Skin of body (tissue), 2 donors: ENCODE data around the gene SUSD2. TPM values are rescaled to one million over a fixed set of nuclear protein-coding genes. Genes with fewer than 3 reads are reported as not detected.
A peak's percentile ranks its signal among the peaks of the same experiment; 100 is the strongest.
"Not testable (repeated sequence)": the region's sequence is repeated elsewhere in the genome, so short reads cannot be mapped to it uniquely, and the experiment has no call there.

Source experiments
- DNase-seq: peaks from one replicate; lab custom pipeline; 2025; lab: John Stamatoyannopoulos, UW
- total RNA-seq: library from RNA; depleted of rRNA; stranded (reverse); fragments of >200 nt; gene quantifications from one replicate; pipeline ENCODE4 v1.2.3, GENCODE V29; 2014

SUSD2 gene
- total RNA-seq, 1 donor from 2014 or later = 0.99 TPM

GRCh38 chr22:24188705-24189248 is 7.5 kb downstream of the SUSD2 start:
- no peak for DNase-seq

- DNase-seq = no peak
Observed at GRCh38 chr22:24189249-24190158, 8.2 kb downstream of the SUSD2 start.

GRCh38 chr22:24190159-24190540 is 8.9 kb downstream of the SUSD2 start:
- no peak for DNase-seq

- no peak for DNase-seq
Observed at GRCh38 chr22:24190596-24191208, 9.4 kb downstream of the SUSD2 start.

GRCh38 chr22:24191381-24191841 is 10.1 kb downstream of the SUSD2 start:
- no peak for DNase-seq

- no peak for DNase-seq
Observed at GRCh38 chr22:24191893-24192292, 10.6 kb downstream of the SUSD2 start.

GRCh38 chr22:24198682-24199052 is 17.4 kb downstream of the SUSD2 start:
- no peak for DNase-seq

GRCh38 chr22:24200619-24201212 is 19.4 kb downstream of the SUSD2 start:
- no peak for DNase-seq

GRCh38 chr22:24201681-24202614 is 20.7 kb downstream of the SUSD2 start:
- no peak for DNase-seq

GRCh38 chr22:24203856-24204255 is 22.6 kb downstream of the SUSD2 start:
- DNase-seq = not testable (repeated sequence)

- no peak for DNase-seq
Observed at GRCh38 chr22:24205438-24206195, 24.3 kb downstream of the SUSD2 start.

- DNase-seq = not testable (repeated sequence)
Observed at GRCh38 chr22:24206460-24207263, 25.4 kb downstream of the SUSD2 start.

- DNase-seq = no peak
Observed at GRCh38 chr22:24207264-24208011, 26.2 kb downstream of the SUSD2 start.

GRCh38 chr22:24208012-24208749 is 26.9 kb downstream of the SUSD2 start:
- DNase-seq = peak; percentile 13

GRCh38 chr22:24209016-24209415 is 27.7 kb downstream of the SUSD2 start:
- no peak for DNase-seq

GRCh38 chr22:24209687-24210086 is 28.4 kb downstream of the SUSD2 start:
- DNase-seq = no peak

- not testable (repeated sequence) for DNase-seq
Observed at GRCh38 chr22:24210409-24210808, 29.1 kb downstream of the SUSD2 start.

- not testable (repeated sequence) for DNase-seq
Observed at GRCh38 chr22:24211716-24212115, 30.4 kb downstream of the SUSD2 start.
